T-helper 22 cell (primary cell): ENCODE data around the gene ACSM2B.
"Not testable (repeated sequence)": the region's sequence is repeated elsewhere in the genome, so short reads cannot be mapped to it uniquely, and the experiment has no call there.

Source experiments
- DNase-seq: peaks from one replicate; pipeline ENCODE4 v3.0.0-alpha.2; 2020; ENCODE audit warnings: low read depth

The ACSM2B gene, protein sequence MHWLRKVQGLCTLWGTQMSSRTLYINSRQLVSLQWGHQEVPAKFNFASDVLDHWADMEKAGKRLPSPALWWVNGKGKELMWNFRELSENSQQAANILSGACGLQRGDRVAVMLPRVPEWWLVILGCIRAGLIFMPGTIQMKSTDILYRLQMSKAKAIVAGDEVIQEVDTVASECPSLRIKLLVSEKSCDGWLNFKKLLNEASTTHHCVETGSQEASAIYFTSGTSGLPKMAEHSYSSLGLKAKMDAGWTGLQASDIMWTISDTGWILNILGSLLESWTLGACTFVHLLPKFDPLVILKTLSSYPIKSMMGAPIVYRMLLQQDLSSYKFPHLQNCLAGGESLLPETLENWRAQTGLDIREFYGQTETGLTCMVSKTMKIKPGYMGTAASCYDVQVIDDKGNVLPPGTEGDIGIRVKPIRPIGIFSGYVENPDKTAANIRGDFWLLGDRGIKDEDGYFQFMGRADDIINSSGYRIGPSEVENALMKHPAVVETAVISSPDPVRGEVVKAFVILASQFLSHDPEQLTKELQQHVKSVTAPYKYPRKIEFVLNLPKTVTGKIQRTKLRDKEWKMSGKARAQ

DNA sequence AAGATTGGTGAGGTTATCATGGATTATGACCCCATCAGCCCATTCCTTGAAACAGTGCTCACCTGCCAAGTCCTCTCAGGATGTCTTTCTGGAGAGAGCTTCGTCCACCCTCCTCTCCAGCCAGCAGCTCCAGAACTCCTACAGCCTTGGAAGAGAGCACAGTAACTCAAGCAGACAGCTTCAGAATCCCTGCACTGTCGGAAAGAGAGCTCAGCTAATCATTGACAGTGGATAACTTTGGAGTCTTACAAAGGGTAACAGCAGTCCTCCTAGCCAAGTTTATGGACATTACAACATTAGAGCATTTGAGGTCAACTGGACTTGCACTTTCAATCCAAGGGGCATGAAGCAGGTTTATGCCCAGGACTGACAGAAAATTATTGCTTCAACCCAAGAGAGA, at the start of gene ACSM2B:
Gene ACSM2B, minus strand, starts transcription at position 223 of the 400 bp plus-strand sequence. CDS start 11,522 bp downstream, outside the sequence.
- not testable (repeated sequence) for DNase-seq

DNA sequence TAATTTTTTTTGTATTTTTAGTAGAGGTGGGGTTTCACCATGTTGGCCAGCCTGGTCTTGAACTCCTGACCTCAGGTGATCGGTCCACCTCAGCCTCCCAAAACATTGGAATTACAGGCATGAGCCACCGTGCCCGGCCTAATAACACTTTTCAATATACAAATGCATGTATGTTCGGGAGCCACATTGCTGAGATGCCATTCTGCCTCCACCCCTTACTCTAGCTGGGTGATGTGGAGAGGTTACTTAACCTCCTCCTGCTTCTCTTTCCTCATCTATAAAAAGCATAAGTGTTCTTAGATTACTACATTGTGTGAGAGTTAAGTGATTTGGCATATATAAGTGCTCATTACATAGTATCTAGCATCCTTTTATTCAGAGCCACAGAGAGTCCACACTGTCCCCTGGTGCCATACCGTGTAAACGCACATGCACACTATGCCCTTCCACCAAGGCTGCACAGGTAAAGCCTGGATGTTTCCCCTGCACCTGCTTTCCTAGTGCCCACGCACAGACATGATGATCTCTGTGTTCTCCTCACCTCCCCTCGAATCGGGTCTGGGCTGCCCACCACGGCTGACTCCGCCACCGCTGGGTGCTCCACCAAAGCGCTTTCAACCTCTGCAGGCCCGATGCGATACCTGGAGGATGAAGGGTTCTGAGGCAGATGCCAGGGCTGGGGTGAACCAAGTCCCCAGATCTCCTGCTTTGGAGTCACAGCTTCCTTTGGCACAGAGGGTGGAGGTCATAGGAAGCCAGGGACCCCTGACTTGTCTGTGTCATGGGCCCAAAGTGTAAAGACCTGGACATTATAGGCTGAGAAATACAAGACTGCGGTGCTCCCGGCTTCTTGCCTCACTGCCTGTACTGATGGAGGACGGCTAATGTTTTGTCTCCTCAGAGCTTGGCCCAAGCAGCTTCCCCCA, 49.0 kb upstream of the ACSM2B start:
- no peak for DNase-seq

DNA sequence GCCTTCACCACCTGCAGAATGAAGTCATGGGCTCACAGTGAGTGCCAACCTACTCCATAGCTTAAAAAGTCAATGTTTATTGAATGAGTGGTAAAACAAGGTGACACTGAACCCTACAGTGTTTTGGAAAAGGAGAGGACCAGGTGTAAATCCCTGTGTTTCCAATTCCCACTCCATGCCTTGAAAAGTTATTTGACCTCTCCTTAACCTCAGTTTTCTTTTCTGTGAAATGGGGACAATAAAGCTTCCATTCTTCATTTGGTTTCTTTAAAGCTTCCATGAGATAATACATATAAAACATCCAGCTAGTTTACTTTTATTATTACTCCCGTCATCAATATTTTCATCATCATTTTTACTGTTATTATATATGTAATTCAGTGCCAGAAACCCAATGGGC, 48.0 kb upstream of the ACSM2B start:
- DNase-seq: no peak

DNA sequence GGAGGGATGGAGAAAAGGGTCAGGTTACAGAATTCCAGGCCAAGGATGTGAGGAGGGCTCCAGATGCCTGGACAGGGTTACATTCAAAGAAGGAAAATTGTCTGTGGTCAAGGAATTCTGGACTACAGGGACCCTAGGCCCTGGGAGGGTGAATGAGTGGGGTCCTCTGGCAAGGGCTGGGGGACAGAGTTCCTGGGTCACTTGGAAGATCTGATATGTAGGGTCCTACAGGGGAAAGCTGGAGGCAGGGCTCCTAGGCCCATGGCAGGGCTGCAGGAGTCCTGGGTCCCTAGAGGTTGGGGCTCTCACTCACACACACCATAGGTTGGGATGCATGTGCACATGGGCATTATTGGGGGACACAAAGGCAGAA, 46.3 kb upstream of the ACSM2B start:
- no peak for DNase-seq

DNA sequence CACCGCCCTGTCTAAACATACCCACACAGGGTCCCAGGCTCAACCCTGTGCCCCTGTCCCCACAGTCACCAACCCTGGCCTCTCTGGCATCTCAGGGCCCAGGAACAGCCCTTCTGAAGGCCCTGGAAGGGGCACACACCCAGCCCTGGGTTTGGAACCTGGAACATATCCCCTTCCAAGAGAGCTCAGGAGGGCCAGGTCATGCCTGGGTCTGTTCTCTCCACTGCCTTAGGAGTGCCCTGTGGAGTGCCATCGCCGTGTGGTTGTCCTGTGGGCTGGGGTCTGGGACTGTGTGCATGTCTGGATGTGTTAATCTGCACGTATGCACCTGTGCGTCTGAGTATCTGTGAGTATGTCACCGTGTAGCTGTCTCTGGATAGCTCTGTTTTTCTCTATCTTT, 45.2 kb upstream of the ACSM2B start:
- DNase-seq: no peak

DNA sequence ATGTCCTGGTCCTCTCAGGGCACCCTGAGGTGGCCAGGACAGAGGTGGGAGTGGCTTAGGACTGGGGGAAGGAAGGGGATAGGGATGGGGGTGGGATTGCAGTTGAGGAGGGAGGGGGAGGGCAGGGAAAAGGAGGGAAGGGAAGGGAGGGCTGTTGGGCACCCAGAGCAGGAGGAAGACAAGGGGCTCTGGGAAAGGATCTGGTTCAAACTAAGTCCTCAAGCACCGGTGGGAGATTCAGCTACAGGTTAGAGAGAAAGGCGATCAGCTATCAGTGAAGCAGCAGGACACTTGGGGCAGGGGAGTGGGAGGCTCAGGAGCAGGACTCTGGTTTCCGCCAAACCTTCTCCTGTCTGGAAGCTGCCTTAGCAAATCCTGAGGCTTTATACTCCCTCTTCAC, 44.6 kb upstream of the ACSM2B start:
- no peak for DNase-seq

DNA sequence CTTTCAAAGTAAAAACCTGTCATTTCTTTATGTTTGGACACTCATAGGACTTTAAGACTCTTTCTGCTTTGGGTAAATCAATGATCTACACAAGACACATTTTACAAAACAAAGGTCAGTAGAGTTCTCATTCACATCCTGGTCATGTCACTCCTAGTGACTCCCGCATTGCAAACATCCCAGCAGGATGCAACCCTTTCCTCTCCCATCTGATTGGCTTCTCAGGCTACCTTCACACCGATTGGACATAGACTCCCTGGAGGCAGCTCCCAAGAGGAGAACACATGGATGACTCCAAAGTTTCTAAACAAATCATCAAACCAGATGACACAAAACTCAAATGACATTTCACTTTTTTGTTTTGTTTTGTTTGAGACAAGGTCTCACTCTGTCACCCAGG, 43.8 kb upstream of the ACSM2B start:
- no peak for DNase-seq

DNA sequence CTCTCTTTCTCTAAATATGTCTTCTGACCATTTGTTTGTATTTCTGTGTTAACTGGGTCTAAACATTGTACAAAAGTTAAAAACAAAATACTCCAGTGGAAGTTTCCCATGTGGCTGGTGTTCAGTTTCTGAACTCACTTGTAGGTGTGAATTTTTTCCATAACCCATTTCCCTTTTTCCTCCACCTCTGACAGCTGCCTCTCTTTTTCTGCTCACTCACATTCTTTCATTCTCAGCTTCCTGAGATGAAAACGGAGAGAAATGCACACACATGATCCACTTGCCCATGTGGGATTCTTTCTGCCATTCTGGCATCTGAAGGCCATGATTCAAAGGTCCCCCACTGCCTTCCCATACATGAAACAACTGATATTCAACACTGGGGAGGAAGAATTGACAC, 41.1 kb upstream of the ACSM2B start:
- DNase-seq: no peak

DNA sequence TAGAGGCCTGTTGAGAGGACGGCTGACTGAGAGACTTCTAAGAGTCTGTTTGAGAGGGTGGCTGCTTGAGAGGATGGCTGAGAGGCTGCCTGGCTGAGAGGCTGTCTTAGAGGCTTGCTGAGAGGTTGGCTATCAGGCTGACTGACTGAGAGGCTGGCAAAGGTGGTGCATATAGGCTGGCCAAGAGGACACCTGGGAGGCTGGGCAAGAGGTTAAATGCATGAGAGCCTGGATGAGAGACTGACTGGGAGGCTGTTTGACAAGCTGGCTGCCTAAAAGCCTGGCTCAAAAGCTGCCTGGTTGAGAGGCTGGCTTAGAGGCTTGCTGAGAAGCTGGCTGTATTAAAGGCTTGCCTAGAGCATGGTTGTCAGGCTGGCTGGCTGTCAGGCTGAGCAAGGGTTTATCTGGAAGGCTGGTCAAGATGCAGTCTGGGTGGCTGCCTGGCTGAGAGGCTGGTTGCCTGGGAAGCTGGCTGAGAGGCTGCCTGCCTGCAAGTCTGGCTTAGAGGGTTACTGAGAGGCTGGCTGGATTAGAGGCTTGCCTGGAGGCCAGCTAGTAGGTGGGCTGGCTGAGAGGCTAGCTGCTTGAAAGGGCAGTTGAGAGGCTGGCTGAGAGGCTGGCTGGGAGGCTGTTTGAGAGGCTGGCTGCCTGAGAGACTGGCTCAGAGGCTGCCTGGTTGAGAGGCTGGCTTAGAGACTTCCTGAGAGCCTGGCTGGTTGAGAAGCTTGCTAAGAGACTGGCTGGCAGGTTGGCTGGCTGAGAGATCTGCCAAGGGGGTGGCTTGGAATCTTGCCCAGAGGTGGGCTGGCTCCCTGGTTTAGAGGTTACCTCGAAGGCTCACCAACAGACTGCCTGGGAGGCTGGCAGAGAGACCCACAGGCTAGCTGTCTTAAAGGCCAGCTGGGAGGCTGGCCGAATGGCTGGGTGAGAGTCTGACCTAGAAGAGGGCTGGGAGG, 38.3 kb upstream of the ACSM2B start:
- no peak for DNase-seq

DNA sequence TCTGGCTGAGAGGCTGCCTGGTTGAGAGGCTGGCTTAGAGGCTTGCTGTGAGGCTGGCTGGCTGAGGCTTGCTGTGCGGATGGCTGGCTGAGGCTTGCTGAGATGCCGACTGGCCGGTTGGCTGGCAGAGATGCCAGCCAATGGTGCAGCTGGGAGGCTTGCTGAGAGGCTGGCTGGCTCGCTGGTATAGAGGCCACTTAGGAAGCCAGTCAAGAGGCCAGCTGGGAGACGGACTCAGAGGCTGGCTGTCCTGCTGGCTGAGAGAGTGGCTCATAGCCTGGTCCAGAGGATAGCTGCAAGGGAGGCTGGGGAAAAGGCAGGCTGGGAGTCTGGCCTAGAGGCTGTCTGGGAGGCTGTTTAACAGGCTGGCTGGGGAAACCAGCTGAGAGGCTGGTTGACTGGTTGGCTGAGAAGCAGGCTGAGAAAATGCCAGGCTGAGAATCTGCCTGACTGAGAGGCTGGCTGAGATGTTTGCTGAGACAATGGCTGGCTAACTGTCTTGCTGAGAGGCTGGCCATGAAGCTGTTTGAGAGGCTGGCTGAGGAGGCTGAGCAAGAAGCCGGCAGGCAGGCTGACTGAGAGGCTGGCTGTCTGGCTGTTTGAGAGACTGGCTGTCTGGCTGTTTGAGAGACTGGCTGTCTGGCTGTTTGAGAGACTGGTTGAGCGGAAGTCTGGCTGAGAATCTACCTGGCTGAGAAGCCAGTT, 37.5 kb upstream of the ACSM2B start:
- DNase-seq: no peak

DNA sequence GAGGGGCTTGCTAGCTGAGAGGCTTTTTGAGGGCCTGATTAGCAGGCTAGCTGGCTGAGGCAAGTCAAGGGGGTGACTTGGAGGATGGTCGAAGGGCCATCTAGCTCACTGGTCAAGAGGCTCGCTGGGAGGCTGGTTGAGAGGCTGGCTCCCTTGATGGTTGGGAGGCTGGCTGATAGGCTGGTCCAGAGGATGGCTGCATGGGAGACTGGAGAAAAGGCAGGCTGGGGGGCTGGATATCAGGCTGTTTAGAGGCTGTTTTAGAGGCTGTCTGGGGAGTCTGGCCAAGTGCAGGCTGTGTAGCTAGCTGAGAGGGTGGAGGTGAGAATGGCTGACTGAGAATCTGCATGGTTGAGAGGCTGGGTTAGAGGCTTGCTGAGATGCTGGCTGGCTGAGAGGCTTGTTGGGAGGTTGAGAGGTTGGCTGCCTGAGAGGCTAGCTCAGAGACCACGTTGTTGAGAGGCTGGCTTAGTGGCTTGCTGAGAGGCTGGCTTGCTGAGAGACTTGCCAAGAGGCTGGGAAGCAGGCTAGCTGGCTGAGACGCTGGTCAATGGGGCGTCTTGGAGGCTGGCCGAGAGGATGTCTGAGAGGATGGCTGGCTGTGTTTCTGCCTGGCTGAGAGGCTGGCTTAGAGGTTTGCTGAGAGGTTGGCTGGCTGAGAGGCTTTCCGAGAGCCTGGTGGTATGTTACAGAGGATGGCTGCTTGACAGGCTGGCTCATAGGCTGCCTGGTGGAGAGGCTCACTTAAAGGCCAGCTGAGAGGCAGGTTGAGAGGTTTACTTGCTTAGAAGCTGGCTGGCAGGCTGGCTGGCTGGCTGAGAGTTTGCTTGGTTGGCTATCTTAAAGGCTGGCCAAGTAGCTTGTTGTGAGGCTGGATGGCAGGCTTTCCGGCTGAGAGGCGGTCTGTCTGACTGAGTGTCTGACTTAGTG, 36.6 kb upstream of the ACSM2B start:
- no peak for DNase-seq

DNA sequence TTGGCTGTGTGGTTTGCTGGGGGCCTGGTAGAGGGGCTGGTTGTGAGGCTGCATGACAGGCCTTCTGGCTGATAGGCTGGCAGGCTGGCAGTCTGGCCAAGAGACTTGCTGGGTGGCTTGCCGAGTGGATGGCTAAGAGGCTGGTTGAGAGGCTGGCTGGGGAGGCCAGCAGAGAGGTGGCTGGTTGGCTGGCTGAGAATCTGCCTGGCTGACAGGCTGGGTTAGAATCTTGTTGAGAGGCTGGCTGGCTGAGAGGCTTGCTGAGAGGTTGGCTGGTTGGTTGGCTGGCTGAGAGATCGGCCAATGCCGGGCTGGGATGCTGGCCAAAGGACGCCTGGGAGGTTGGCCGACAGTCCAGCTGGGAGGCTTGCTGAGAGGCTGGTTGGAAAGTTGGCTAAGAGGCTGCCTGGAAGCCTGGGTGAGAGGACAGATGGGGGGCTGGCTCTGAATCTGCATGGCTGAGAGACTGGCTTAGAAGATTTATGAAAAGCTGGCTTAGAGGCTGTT, 35.9 kb upstream of the ACSM2B start:
- DNase-seq: no peak

DNA sequence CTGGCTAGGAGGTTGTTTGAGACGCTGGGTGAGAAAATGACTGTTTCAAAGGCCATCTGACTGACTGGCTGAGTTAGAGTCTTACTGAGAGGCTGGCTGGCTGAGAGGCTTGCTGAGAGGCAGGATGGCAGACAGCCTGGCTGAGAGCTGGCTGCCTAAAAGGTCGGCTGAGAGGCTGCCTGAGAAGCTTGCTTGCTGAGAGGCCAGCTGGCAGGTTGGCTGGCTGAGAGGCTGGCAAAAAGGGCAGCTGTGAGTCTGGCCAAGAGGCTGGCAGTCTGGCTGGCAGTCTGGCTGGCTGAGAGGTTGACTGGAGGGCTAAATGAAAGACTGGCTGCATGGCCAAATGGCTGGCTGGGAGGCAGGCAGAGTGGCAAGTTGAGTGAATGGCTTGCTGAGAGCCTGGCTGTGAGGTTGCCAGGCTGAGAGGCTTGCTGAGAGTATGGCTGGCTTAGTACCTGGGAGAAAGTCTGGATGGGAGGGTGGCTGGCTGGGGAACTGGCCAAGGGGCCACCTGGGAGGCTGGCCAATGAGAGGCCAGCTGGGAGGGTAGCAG, 35.3 kb upstream of the ACSM2B start:
- no peak for DNase-seq

DNA sequence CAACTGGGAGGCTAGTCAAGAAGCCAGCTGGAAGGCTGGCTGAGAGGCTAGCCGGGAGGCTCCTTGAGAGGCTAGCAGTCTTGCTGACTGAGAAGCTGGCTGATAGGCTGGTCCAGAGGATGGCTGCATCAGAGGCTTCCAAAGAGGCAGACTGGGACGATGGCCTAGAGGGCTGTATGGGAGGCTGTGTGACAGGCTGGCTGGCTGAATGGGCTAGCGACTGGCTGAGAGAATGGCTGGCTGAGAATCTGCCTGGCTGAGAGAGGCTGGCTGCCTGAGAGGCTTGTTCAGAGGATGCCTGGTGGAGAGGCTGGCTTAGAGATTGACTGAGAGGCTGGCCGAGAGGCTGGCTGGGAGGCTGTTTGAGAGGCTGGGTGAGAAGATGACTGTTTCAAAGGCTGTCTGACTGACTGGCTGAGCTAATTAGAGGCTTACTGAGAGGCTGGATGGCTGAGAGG, 34.8 kb upstream of the ACSM2B start:
- DNase-seq: no peak

DNA sequence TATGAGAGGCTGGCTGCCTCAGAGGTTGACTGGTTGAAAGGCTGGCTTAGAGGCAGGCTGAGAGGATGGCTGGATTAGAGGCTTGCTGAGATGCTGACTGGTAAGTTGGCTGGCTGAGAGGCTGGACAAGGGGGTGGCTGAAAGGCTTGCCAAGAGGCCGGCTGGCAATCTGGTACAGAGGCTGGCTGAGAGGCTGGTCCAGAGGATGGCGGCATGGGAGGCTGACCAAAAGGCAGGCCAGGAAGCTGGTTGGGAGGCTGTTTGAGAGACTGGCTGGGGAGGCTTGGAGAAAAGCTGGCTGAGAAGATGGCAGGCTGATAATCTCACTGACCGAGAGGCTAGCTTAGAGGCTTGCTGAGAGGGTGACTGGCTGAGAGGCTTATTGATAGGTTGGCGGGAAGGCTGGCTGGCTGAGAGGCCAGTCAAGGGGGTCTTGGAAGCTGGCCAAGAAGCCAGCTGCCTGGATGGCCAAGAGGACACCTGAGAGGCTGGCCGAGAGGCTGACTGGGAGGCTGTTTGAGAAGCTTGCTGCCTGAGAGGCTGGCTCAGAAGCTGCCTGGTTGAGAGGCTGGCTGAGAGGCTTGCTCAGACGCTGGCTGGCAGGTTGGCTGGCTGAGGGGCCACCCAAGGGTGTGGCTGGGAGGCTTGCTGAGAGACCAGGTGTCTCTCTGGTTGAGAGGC, 34.2 kb upstream of the ACSM2B start:
- DNase-seq: no peak

DNA sequence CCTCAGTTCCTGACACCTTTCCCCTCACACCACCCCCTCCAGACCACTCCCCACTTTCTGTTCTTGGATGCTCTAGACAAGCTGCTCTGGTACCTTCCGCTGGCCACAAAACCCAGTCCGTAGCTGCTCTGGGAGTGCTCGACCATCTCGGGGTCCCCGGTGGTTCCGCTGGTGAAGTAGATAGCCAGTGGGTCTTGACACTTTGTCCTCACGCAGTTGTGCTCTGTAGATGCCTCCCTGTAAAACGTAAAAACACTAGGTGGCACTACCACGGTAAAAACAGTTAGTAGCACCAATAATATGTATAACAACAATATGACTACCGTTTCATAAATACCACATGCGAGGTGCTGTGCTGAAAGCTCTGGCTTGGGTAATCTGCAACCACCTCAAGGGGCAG, 26.0 kb upstream of the ACSM2B start:
- DNase-seq: not testable (repeated sequence)

DNA sequence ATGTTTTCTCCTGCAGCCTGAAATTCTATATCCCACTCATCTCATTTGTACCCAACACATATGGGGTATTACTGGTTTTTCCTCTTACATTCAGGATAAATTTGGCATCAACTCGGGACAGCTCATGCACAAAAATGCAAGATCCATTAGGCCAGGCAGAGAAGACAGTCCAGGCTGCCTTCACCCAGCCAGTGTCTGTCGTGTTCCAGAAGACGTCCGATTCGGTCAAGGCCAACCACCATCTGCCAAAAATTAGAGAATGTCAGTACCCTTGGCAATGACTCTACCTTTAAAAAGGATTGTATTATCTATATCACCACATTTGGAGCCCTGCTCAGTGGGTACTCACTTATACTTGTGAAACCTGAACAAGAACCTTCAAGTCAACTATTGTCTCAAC, 23.3 kb upstream of the ACSM2B start:
- DNase-seq: not testable (repeated sequence)

DNA sequence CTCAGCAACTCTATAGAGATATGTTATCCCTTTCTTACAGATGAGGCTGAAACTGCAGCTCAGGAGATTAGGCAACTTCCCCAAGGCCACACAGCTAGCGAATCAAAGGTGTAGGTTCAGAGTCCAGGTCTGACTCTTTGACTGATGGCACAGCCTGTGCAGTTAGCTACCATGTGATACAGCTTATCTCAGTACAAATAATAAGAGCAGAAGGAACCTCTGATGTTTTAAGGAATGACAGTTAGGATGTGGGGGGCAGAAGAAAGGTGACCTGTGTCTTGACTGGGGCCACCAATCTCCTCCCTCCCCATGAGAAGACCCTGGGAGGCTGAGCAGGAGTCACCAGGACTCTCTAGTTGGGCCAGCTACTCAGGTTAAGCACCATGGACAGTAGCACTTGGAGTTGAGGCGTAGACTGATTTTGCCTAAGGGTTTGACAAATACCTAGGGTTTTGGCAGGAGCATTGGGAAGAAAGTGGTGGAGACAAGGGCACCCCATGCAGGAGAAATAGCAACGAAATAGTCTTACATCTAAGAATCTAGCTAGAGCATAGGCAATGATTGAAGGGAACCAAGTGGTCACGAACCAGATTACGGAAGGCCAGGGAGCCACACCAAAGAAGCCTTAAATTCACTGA, 22.8 kb upstream of the ACSM2B start:
- DNase-seq: no peak
